Amygdala (tissue), 56 donors: ENCODE data around the gene DAO.
A peak's percentile ranks its signal among the peaks of the same experiment; 100 is the strongest.
"Not testable (repeated sequence)": the region's sequence is repeated elsewhere in the genome, so short reads cannot be mapped to it uniquely, and the experiment has no call there.

Experiments used
- DNase-seq, 56 donors: peaks; one replicate each; lab custom pipeline; 2025; lab: John Stamatoyannopoulos, UW

Gene DAO

GRCh38 chr12:108879615-108880254 lies at the start of gene DAO:
Gene DAO, plus strand, starts transcription at chr12:108880092. Its CDS starts 4,915 bp downstream, at chr12:108885007.
- DNase-seq, result no peak

DNA sequence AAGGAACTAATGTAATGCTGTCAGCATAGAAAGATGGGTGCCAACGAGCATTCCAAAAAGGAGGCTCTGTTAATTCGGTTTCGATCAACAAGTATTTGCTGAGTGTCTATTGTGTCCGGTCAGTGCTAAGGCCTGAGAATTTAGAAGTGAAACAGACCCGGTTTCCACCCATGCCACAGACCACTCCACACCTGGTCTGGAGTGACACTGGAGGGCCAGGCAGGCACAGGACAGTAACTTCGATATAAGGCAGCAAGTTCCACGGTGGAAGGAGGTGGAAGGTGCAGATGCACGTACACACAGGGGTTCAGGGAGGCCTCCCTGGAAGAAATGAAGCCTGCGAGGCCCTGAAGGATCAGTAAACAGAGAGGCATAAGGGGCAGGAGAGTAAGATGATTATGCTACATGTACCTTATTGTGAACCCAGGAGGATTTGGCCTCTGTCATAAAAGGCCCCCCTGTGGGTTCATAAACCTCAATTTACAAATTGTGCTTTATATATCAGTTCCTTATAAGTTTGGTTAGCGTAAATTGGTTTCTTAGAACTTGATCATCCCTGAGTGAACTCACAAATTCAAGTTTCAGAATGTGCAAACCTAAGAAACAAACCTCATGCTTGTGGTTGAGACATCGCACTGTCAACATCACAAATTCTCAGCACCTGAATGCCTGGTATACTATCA lies 48.4 kb upstream of the DAO start:
- no peak for DNase-seq

DNA sequence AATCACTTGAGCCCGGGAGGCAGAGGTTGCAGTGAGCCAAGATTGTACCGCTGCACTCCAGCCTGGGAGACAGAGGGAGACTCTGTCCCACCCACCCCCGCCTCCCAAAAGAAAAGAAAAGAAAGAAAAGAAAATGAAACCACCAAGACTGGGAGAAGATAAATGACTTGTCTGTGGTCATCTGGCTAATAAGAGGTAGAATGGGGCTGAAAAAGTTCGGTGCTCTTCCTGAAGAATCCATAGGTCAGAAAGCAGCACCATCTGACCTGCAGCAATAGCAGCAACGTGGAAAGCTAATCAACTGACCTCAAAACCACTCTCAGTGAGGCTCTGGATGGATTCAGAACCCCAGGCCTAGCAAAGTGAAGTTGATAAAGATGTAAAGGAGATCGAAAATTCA lies 47.7 kb upstream of the DAO start:
- DNase-seq, result no peak

GRCh38 chr12:108832730-108833354 lies 47.0 kb upstream of the DAO start:
- DNase-seq, result no peak

DNA sequence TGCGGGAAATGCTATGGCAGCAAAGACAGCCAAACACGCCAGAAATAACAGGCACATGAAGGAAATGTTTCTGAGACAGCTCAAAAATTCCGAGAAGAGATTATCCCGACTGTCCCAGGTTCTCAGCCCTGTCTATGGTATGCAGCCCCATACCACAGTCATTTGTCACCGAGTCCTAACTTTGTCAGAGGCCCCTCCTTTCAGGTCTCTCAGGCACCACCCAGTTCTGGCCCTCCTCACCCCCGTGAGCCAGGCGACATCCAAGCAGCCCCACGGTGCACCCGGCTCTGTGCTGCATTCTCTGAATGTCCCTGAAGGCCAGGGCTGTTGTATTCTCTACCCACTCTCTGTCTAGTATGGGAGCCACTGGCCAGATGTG lies 46.5 kb upstream of the DAO start:
- DNase-seq, result no peak

DNA sequence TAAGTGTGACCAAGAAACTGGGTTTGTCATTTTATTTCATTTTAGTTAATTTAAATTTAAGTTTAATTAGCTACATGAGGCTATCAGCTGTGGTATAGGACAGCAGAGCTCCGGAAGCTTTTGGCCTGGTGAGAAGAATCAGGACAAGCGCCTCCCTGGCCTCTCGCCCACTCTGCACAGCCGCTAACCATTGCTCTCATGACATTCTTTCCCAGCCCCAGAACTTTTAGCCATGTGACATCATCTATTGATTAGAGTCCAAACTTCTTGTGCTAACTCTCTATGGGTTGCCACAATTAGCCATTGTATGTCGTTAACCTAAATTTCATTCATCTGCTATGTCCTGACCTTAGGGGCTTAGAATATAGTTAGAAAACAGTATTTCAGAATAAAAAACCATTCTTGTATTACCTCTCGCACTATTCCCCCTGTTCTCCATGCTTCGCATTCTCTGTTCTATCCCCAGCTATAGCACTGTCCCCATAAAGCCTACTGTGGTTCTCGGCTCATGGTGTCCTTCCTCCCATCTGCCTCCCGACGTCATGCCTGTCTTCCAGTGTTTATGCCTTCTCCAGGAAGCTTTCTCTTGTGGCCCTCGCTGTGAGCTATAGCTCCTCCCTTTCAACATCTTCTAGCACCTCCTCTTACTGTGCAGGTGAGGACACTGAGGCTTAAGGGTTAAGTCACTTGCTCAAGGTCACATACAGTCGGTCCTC lies 46.0 kb upstream of the DAO start:
- DNase-seq, result peak in 14 of 56 donors; percentile 15 to 71 (median 30)

- DNase-seq, result no peak
Measured at GRCh38 chr12:108835860-108836634, 43.8 kb upstream of the DAO start.

GRCh38 chr12:108837239-108837638 lies 42.7 kb upstream of the DAO start:
- no peak for DNase-seq

- DNase-seq, result no peak
Measured at GRCh38 chr12:108837680-108838079, 42.2 kb upstream of the DAO start.

- DNase-seq, result peak in 6 of 56 donors; percentile 17 to 36 (median 24)
Measured at GRCh38 chr12:108838194-108839017, 41.5 kb upstream of the DAO start.

GRCh38 chr12:108839018-108839889 lies 40.6 kb upstream of the DAO start:
- DNase-seq, result peak in 1 of 56 donors; percentile 24

DNA sequence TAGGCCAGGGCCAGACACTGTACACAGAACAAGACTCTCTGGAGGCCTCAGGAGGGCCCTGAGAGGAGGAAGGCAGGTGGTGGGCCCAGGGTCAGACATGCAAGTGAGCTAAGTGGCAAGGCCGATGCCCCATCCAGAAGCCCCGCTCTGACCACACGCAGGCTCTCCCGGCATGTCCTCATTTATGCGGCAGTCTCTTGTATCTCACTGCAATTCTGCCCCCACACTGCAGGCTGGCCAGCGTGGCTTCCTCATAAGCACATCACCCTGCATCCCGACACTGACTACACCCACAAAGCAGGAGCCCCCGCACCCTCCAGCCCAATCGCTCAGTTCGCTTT lies 40.0 kb upstream of the DAO start:
- DNase-seq, result peak in 6 of 56 donors; percentile 12 to 33 (median 13)

DNA sequence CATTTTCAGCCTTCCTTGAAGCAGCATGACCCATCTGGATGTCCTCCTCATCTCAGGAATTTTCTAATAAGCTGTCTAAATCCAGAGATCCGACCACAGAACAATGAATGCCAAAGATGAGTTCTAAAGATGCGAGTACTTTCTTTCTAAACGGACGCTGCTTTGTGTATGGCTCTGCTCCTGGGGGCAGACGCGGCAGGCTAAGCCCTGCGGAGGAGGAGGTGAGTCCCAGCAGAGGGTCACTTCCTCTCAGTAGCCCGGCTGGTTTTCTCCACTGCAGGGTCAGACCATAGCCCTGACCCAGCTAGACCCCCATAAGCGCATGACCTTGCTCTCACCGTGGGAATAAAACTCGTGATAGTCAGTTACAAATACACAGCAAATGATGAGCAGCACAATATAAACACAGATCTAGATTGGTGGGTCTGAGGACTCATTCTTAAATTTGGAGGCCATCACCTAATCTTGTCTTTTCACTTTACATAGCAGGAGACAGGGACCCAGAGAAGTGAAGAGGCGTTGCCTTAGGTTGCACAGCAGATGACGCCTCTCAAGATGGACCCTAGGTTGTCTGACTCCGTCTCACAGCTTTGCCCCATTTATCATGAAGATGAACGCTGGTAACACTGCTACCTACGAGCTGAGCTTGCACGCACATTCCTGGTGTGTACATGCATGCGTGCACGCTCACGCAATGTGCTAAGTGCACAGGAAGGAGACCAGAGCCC lies 39.1 kb upstream of the DAO start:
- no peak for DNase-seq

- not testable (repeated sequence) for DNase-seq
Measured at GRCh38 chr12:108841825-108842224, 38.1 kb upstream of the DAO start.

DNA sequence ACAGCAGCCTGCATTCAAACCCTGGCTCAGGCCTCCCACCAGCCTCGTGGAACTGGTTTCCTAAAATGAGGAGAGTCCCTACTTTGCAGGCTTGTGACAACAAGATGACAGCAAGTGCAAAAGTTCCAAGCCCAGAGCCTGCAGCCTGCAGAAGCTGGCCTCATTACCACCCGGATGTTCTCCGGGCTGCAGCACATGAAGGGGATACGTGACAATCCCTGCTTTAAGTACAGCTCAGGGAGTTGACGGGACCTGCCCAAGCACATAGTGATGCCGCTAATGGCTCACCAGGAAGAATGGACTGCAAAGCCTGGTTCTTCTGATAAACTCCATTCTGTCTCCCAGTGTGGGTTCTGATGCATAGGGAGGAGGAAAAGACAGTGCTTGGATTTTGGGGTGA lies 37.5 kb upstream of the DAO start:
- no peak for DNase-seq

GRCh38 chr12:108843187-108843586 lies 36.7 kb upstream of the DAO start:
- DNase-seq, result no peak

DNA sequence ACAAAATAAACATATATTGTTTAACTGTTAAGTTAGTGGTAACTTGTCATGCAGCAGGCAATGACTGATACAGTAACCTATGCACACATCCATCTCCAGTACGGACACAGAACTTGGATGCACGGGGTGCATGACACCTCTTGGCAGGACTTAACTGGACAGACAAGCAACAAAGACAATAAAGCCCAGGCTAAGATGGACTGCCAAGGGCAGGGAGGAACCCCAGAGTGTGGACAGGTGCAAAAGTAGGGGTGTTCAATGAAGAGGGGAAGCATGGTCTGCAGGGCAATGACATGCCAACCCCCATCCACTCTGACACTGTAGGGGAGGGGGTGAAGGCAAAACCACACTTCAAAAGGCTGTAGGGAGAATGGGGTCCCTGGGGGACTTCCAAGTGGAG lies 34.2 kb upstream of the DAO start:
- no peak for DNase-seq

DNA sequence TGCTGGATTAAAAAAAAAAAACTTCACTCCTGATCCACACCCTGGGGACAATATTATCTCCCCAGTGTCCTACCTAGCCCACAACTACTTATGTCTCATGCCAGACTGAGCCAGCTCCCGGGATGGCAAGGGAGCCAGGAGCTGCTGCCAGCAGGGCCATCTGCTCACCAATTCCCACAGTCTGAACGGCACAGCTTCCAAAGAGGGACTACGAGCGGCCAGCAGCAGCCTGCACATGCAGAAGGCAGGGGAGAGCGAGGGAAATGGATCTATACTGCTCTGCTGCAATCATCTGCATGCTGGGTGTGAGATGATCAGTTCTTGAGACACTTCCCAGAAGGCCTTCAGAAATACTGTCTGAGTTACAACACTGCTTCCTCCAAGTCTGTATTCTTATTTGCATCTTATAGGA lies 33.6 kb upstream of the DAO start:
- peak in 52 of 56 donors; percentile 23 to 88 (median 66) for DNase-seq
